ENCODE measurements around the gene BBS4.
"Not testable (repeated sequence)": the region's sequence is repeated elsewhere in the genome, so short reads cannot be mapped to it uniquely, and the experiment has no call there.

BBS4 gene

GRCh38 chr15:72685925-72686794 lies at the start of gene BBS4, which contains the start of gene HIGD2B:
TSS of gene BBS4 (plus strand) at chr15:72686207. CDS start at chr15:72686228, 21 bp downstream.
TSS of gene HIGD2B (minus strand) at chr15:72686182. CDS start at chr15:72676374, 9,808 bp downstream.
- no peak for TF ChIP-seq CTCF (IDR thresholded peaks at IDR 0.05; ENCODE audit: low read depth, low read length, missing control alignments)
- Histone ChIP-seq H3K36me3 (replicated peaks) (no peaks in the 10 kb centered on the region), H3K27ac (peak within 1 kb of the TSS; percentile 82), H3K4me3 (ENCODE audit: low read depth, low read length) (peak within 1 kb of the TSS; percentile 89), H3K27me3 (replicated peaks) (no peaks in the 10 kb centered on the region)
- in situ Hi-C loops (cut with HindIII; ENCODE audit: low pct_ligation_motif_present, low sequenced_read_pairs): no loop called here
- peak; percentile 80 for DNase-seq

- peak; percentile 67 for DNase-seq
- H3K36me3 ChIP-seq (replicated peaks); H3K27ac ChIP-seq; in situ Hi-C loops (cut with HindIII; ENCODE audit: low pct_ligation_motif_present, low sequenced_read_pairs); H3K27me3 ChIP-seq (replicated peaks): not testable (repeated sequence)
- peak overlapping the region; percentile 17 for H3K4me3 ChIP-seq (ENCODE audit: low read depth, low read length)
Measured at GRCh38 chr15:72636519-72637282, 49.3 kb upstream of the BBS4 start.

- H3K4me3 ChIP-seq (ENCODE audit: low read depth, low read length); H3K27ac ChIP-seq; DNase-seq; H3K36me3 ChIP-seq (replicated peaks); H3K27me3 ChIP-seq (replicated peaks); in situ Hi-C loops (cut with HindIII; ENCODE audit: low pct_ligation_motif_present, low sequenced_read_pairs): not testable (repeated sequence)
Measured at GRCh38 chr15:72639759-72640483, 46.1 kb upstream of the BBS4 start.

GRCh38 chr15:72642271-72642670 lies 43.7 kb upstream of the BBS4 start:
- H3K27ac ChIP-seq; in situ Hi-C loops (cut with HindIII; ENCODE audit: low pct_ligation_motif_present, low sequenced_read_pairs); H3K4me3 ChIP-seq (ENCODE audit: low read depth, low read length); DNase-seq; H3K36me3 ChIP-seq (replicated peaks); H3K27me3 ChIP-seq (replicated peaks): not testable (repeated sequence)

- DNase-seq; H3K27me3 ChIP-seq (replicated peaks); in situ Hi-C loops (cut with HindIII; ENCODE audit: low pct_ligation_motif_present, low sequenced_read_pairs); H3K27ac ChIP-seq; H3K4me3 ChIP-seq (ENCODE audit: low read depth, low read length); H3K36me3 ChIP-seq (replicated peaks): not testable (repeated sequence)
Measured at GRCh38 chr15:72648631-72649253, 37.3 kb upstream of the BBS4 start.

- DNase-seq; H3K4me3 ChIP-seq (ENCODE audit: low read depth, low read length); H3K36me3 ChIP-seq (replicated peaks); H3K27me3 ChIP-seq (replicated peaks); H3K27ac ChIP-seq; in situ Hi-C loops (cut with HindIII; ENCODE audit: low pct_ligation_motif_present, low sequenced_read_pairs): not testable (repeated sequence)
Measured at GRCh38 chr15:72654397-72654796, 31.6 kb upstream of the BBS4 start, which contains the start of gene GOLGA6B. TSS of gene GOLGA6B (plus strand) at chr15:72654697. CDS start at chr15:72654738, 41 bp downstream.

GRCh38 chr15:72656014-72656413 lies 30.0 kb upstream of the BBS4 start:
- H3K27ac ChIP-seq; H3K36me3 ChIP-seq (replicated peaks); H3K4me3 ChIP-seq (ENCODE audit: low read depth, low read length); DNase-seq; H3K27me3 ChIP-seq (replicated peaks); in situ Hi-C loops (cut with HindIII; ENCODE audit: low pct_ligation_motif_present, low sequenced_read_pairs): not testable (repeated sequence)

GRCh38 chr15:72661081-72661480 lies 24.9 kb upstream of the BBS4 start:
- in situ Hi-C loops (cut with HindIII; ENCODE audit: low pct_ligation_motif_present, low sequenced_read_pairs); DNase-seq; H3K4me3 ChIP-seq (ENCODE audit: low read depth, low read length); H3K27ac ChIP-seq; H3K27me3 ChIP-seq (replicated peaks); H3K36me3 ChIP-seq (replicated peaks): not testable (repeated sequence)

GRCh38 chr15:72663931-72664330 lies 22.1 kb upstream of the BBS4 start:
- DNase-seq; H3K36me3 ChIP-seq (replicated peaks); H3K27me3 ChIP-seq (replicated peaks); H3K4me3 ChIP-seq (ENCODE audit: low read depth, low read length); H3K27ac ChIP-seq; in situ Hi-C loops (cut with HindIII; ENCODE audit: low pct_ligation_motif_present, low sequenced_read_pairs): not testable (repeated sequence)

- DNase-seq; in situ Hi-C loops (cut with HindIII; ENCODE audit: low pct_ligation_motif_present, low sequenced_read_pairs); H3K27me3 ChIP-seq (replicated peaks); H3K27ac ChIP-seq; H3K36me3 ChIP-seq (replicated peaks); H3K4me3 ChIP-seq (ENCODE audit: low read depth, low read length): not testable (repeated sequence)
Measured at GRCh38 chr15:72665706-72666105, 20.3 kb upstream of the BBS4 start.

GRCh38 chr15:72669803-72670202 lies 16.2 kb upstream of the BBS4 start:
- H3K4me3 ChIP-seq (ENCODE audit: low read depth, low read length); H3K36me3 ChIP-seq (replicated peaks); H3K27me3 ChIP-seq (replicated peaks); H3K27ac ChIP-seq; in situ Hi-C loops (cut with HindIII; ENCODE audit: low pct_ligation_motif_present, low sequenced_read_pairs); DNase-seq: not testable (repeated sequence)
